ENCODE results near the gene ZNF571. TPM values are rescaled to one million over a fixed set of nuclear protein-coding genes. Genes with fewer than 3 reads are reported as not detected.
A peak's percentile ranks its signal among the peaks of the same experiment; 100 is the strongest.

ZNF571 gene
- total and polyA plus RNA-seq, 2 donors from 2014 or later = 4.0 to 8.1 TPM

DNA sequence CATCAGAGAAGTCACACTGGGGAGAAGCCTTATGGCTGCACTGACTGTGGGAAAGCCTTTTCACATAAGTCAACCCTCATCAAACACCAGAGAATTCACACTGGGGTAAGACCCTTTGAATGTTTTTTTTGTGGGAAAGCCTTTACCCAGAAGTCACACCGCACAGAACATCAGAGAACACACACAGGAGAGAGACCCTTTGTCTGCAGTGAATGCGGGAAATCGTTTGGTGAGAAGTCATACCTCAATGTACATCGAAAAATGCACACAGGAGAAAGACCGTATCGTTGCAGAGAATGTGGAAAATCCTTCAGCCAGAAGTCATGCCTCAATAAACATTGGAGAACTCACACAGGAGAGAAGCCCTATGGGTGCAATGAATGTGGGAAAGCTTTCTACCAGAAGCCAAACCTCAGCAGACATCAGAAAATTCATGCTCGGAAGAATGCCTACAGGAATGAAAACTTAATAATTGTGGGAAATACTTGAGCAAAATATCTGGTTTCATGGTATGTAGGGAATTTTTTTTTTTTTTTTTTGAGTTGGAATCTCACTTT, 57.1 kb downstream of the ZNF571 start:
- no peak for FAIRE-seq

DNA sequence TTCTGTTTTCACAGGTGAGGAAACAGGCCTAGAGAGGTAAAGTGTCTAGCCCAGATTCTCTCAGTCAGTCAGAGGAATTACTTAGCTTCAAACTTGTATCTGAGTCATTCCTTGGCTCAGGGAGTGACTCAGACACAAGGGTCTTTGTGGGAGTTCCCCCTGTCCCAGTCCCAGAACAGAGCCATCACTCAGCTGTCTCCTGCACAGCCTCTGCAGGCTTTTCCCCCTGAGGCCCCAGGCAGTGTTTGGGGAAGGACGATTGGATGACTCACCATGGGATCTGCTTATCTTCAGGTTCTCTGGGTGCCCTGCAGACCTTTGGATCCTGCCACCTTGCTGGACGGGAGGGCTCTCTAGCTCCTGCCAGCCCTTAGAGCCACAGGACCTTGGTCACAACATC, 74.7 kb downstream of the ZNF571 start:
- intact Hi-C loops (cut with DNase I) = no loop called here
- Histone ChIP-seq H3K9ac (ENCODE audit: low read length in 3 of 3) (no peak overlapping the region), H3K36me3 (ENCODE audit: control insufficient read depth in 2 of 3, insufficient read depth in 3 of 3, low read length in 3 of 3) (peaks cover 0 to 7% (median 7%) of the 10 kb centered on the region in 3 donors), H3K9me3 (ENCODE audit: control insufficient read depth in 2 of 3, insufficient read depth in 1 of 3, low read length in 3 of 3) (peaks cover 0 to 9% (median 6%) of the 10 kb centered on the region in 3 donors), H3K4me3 (ENCODE audit: low read length in 3 of 3) (no peak overlapping the region), H3K27ac (ENCODE audit: low read depth in 2 of 2, low read length in 2 of 2) (no peak overlapping the region), H3K4me1 (ENCODE audit: control insufficient read depth in 2 of 3, insufficient read depth in 2 of 3, low read depth in 1 of 3, low read length in 3 of 3) (no peaks in the 10 kb centered on the region), H3K27me3 (ENCODE audit: control insufficient read depth, insufficient read depth, low read length) (no peaks in the 10 kb centered on the region)
- TF ChIP-seq CTCF (IDR thresholded peaks at IDR 0.05; ENCODE audit: borderline replicate concordance, extremely low read depth, insufficient read depth) = no peak
- FAIRE-seq (no peak), DNase-seq (no peak)

More for the DNA sequence above, 57.1 kb downstream of the ZNF571 start:
- Histone ChIP-seq H3K9me3 (ENCODE audit: control insufficient read depth in 2 of 3, insufficient read depth in 1 of 3, low read length in 3 of 3) (peaks cover 6 to 68% (median 43%) of the 10 kb centered on the region in 3 donors), H3K27me3 (ENCODE audit: control insufficient read depth, insufficient read depth, low read length) (no peaks in the 10 kb centered on the region), H3K4me1 (ENCODE audit: control insufficient read depth in 2 of 3, insufficient read depth in 2 of 3, low read depth in 1 of 3, low read length in 3 of 3) (no peaks in the 10 kb centered on the region), H3K27ac (ENCODE audit: low read depth in 2 of 2, low read length in 2 of 2) (no peak overlapping the region), H3K4me3 (ENCODE audit: low read length in 3 of 3) (peak overlapping the region in 1 of 3 donors; percentile 42), H3K9ac (ENCODE audit: low read length in 3 of 3) (no peak overlapping the region), H3K36me3 (ENCODE audit: control insufficient read depth in 2 of 3, insufficient read depth in 3 of 3, low read length in 3 of 3) (peaks cover 19 to 44% (median 36%) of the 10 kb centered on the region in 3 donors)
- no peak for TF ChIP-seq CTCF (IDR thresholded peaks at IDR 0.05; ENCODE audit: borderline replicate concordance, extremely low read depth, insufficient read depth)
- peak in 1 of 5 donors; percentile 0 for DNase-seq
- intact Hi-C loops (cut with DNase I) = no loop called here

Other genes starting within 250 kb of the ZNF571 start
- gene ZNF527, start 223.7 kb downstream of the ZNF571 start, total RNA-seq = 8.2 TPM
- gene ZNF527, start 223.7 kb downstream of the ZNF571 start, polyA plus RNA-seq (ENCODE audit: insufficient read depth, low read depth, low replicate concordance) = 3.6 TPM
- 6.9 TPM for gene ZNF569, start 127.3 kb downstream of the ZNF571 start, total RNA-seq
- gene ZNF569, start 127.3 kb downstream of the ZNF571 start, polyA plus RNA-seq (ENCODE audit: insufficient read depth, low read depth, low replicate concordance) = 2.7 TPM
- gene ZNF570, start 125.4 kb downstream of the ZNF571 start, total RNA-seq = 8.2 TPM
- gene ZNF570, start 125.4 kb downstream of the ZNF571 start, polyA plus RNA-seq (ENCODE audit: insufficient read depth, low read depth, low replicate concordance) = 2.4 TPM
- 12.9 TPM for gene ZNF793, start 87.9 kb downstream of the ZNF571 start, total RNA-seq
- 4.3 TPM for gene ZNF793, start 87.9 kb downstream of the ZNF571 start, polyA plus RNA-seq (ENCODE audit: insufficient read depth, low read depth, low replicate concordance)
- 8.4 TPM for gene ZNF540, start 84 bp upstream of the ZNF571 start, total RNA-seq
- 5.4 TPM for gene ZNF540, start 84 bp upstream of the ZNF571 start, polyA plus RNA-seq (ENCODE audit: insufficient read depth, low read depth, low replicate concordance)
- 15.5 TPM for gene ZFP30, start 60.7 kb upstream of the ZNF571 start, total RNA-seq
- gene ZFP30, start 60.7 kb upstream of the ZNF571 start, polyA plus RNA-seq (ENCODE audit: insufficient read depth, low read depth, low replicate concordance) = 3.0 TPM
- gene ZNF607, start 125.0 kb upstream of the ZNF571 start, total RNA-seq = 9.9 TPM
- 4.0 TPM for gene ZNF607, start 125.0 kb upstream of the ZNF571 start, polyA plus RNA-seq (ENCODE audit: insufficient read depth, low read depth, low replicate concordance)
- 12.2 TPM for gene ZNF573, start 184.8 kb upstream of the ZNF571 start, total RNA-seq
- gene ZNF573, start 184.8 kb upstream of the ZNF571 start, polyA plus RNA-seq (ENCODE audit: insufficient read depth, low read depth, low replicate concordance) = 1.5 TPM

All from kidney (tissue), 14 donors.